HG03342 (cell line): ENCODE results near the gene USH1C.

Source experiments
- ATAC-seq: cut with Tn5 transposase; IDR thresholded peaks from one replicate; pipeline ENCODE4 v1.9.1; 2021; ENCODE audit warnings: mild to moderate bottlenecking, moderate library complexity; ENCODE audit not compliant: unreplicated experiment

The USH1C gene

DNA sequence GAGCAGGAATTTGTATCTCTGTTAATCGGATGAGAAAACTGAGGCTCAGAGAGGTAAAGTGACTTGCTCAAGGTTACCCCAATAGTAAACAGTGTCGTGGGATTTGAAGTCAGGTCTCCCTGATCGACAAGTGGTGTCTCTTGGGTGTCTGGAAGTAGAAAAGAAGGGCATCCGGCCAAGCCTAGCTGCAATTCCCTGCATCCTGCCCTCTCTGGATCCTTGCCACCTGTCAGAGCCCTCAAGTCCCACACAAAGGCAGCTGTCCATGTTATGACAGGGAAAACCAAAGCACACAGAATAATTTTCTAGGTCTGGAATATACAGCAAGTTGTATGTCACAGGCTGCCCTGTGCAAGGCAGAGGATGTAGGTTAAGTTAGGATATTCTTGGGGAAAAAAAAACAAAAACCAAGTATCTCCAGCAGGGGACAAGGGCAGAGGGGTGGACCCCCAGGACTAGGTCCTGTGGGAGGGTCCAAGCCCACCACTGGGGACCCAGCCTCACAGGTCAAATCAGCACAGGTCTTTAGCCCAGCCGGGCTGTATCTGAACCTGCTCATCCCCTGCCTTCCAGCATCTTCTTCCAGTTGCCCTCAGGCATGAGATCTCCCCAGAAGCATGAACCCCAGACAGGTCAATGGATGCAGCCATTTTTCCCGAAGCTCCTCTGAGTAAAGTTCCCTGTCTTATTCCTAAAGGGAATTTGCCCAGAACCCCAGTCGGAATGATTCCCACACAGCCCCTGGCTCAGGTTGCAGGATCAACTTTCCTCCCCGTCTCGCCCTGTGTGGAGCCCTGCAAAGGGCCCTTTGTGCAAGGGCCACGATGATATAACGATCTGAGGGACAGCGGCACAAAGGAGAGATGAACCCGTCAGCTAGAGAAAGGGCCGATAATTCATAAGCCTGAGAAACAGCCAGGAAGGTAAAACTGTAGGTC lies 15.0 kb downstream of the USH1C start:
- ATAC-seq: no peak

DNA sequence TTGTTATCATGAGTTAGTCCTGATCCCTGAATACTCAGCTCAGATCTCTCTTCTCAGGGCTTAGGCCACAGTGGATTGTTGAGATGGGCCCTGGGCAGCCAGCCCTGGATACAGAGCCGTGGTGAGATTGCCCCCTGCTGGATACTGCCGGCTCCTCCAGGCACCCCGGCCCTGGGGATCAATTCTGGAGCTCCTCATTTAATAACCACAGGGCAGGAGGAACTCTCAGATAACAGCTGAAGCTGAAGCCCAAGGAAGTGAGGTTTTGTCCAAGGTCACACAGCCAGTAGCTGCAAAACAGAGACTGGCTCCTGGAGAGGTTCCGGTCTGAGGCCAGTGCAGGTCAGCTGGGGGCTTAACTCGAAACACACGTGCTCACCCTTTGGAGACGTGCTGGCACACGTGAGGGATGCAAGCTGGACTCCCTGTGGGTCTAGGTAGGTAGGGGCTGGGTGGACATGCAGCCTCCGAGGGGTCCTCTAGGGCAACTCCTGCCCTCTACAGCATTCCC lies 16.0 kb downstream of the USH1C start:
- peak; percentile 67 for ATAC-seq

DNA sequence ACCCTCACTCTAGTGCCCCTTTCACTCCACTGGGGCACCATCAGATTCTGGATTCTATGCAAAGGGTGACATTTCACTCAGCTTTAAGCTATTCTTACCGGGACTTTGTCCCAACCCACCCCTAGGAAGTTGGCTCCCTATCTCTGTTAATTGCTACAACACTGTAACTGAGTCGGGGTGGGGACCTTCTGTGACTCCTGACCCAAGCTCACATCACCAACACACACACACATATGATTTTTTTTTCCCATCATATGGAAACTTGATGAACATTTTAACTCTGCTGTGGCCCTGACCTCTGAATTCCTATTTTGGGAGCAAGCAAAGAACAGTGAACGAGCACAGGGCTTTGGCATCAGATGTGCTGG lies 16.6 kb downstream of the USH1C start:
- ATAC-seq: no peak

DNA sequence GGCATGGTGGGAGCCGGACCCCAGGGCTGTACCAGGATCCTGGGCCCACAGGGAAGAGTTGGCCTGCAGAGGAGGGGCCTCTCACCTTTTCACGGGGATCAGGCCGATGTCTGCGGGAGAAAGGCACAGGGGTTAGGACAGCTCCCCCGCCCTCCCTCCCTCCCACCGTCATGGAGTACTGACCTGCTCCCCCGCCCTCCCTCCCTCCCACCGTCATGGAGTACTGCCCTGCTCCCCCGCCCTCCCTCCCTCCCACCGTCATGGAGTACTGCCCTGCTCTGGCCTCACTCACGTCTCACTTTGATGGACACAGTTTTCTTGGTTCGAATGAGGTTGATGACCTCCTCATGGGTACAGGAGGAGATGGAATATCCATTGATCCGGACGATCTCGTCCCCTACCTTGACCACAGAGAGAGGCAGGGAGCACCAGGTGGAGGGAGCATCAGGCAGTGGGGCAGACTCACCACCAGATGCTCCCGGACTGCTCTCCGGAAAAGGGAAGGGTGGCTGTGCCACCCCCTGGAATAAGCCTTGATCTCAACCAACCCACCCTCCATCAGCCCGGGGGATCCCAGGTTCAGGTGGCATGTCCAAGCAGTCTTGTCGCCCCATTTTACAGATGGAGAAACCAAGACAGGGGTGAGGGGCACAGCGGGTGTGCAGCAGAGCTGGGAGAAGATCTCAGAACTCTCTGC lies 17.1 kb downstream of the USH1C start:
- ATAC-seq: no peak

DNA sequence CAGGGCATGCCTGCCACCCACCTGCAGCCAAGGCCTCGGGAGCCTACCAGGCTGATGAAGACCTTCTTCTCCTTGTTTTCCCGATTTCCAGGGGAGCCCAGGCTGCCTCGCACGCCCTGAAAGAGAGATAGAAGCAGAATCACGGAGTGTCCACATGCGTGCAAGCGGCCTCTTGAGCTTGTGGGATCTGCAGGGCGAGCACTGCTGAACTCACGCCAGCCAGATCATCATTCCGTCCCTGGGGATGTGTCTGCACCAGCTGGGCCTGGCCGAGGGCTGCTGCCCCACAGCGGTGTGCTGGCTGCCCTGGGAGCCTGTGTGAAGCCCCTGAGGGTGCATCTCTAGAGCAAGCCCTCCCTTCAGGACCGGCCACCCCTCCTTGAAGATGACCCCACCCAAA lies 17.9 kb downstream of the USH1C start:
- ATAC-seq: no peak

DNA sequence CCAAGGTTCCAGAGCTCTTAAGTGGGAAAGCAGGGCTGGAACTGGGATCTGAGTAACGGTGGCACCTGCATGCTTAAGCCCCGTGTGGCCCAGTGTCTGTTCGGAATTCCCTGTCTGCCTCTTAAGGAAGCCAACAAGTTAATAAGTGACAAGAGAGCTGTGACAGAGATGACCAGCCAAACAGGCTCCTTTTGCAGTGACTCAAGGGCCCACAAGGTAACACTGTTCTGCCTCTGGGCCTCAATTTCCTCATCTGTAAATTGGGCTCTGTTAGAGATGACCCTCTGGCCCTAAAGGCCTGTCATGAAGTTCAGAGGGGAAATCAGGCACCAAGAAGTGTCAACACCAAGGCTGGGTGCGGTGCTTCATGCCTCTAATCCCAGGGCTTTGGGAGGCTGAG lies 18.6 kb downstream of the USH1C start:
- no peak for ATAC-seq

DNA sequence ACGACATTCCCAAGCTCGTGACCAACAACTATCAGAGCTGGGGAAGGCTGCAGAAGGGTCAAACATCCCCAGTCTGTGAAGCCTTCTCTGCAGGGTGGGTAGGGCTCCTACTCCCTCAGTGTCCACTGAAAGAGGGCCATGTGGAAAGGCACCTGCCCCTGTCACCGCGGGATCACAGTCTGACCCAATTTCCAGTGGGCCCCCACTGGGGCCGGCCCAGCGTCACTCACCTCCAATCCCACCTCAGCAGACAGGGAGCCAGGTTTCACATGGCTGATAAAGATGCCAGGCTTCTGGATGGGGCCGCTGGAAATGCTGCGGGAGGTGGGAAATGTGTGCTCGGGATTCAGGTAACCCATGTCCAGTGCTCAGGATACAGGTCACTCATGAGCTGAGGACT lies 20.0 kb downstream of the USH1C start:
- no peak for ATAC-seq

DNA sequence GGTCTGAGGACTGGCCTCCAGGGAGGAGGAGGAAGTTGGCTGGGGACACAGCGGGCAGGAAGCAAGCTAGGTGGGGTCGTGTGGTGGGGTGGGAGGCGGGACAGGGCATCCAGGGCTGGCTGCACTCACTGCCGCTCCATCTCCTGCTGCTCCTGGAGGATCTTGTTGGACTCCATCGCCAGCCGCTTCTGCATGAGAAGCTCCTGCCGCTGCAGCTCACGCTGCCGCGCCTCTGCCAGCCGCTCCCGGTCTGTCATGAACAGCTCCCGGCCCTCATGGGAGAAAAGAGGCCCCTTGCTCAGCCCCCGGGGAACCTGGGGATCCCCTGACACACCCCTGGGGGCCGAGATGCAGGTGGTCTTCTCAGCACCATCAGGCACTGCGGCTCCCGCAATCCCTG lies 21.6 kb downstream of the USH1C start:
- ATAC-seq: no peak

DNA sequence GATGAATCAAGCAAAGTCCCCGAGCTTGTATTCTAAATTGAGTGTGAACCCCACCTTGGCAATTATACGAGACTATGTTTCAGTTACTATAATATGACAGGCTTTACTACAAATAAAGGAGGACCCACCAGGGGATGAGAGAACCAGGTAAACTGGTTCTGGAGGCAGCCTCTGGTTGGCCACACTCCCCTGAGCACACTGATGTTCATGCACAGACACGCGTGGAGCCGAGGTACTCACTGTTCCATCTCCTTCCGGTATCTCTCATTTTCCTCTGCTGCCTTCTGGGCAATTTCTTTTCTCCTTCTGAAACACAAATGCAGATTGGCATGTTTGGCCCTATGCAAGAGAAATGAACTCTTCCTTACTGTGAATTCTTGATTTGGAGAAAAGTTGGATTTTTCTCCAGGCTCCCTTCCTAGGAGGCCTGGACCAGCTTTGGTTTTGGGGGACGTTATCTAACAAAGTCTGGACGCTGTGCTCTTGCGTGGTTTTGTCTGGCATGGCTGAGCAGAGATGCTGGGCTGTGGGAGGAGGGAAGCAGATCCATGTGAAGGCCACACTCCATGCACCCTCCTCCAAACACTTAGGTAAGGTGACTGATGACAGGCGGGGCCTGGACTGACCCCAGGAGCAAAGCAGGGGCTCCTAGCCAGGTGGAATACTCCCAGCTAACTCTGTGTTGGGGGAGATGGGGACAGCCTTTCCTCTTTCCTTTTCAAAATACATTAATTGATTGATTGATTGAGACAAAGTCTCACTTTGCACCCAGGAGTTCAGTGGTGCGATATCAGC lies 22.9 kb downstream of the USH1C start:
- no peak for ATAC-seq

DNA sequence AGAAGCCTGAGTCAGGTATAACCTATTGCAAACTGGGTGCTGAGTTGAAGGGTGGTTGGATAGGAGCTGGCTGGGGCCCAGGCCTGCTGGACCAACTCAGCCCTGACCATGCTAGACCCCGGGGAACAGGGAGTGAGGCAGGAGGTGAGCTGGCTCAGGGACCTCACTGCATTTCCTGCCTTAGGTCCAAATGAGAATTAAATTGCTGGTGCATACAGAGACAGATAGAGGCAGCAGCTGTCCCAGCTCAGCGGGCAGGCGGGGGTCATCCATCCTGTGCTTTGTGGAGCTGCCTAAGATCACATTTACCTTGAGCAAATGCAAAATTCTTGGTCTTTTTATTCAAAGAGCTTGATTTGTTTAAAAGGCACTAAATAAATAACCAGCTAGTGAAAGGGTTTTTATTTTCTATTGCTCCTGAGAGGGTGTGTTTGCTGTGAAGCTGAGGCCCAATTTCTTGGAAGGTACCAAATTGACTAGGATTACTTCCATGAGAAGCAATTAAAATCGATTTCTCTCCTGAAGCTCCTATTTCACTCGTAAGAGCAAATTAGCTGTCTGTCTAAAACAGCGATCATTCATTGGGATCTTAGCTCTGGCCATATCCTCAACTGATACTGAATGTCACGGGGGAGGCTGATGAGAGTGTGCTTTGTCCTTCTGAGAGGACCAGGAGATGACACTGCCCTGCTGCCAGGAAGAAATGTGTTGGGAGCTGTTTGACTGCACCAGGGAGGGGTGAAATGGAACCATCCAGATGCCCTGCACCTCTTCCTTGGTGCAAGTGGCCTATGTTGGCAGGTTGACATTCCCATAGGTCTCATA lies 24.9 kb downstream of the USH1C start:
- ATAC-seq: no peak

DNA sequence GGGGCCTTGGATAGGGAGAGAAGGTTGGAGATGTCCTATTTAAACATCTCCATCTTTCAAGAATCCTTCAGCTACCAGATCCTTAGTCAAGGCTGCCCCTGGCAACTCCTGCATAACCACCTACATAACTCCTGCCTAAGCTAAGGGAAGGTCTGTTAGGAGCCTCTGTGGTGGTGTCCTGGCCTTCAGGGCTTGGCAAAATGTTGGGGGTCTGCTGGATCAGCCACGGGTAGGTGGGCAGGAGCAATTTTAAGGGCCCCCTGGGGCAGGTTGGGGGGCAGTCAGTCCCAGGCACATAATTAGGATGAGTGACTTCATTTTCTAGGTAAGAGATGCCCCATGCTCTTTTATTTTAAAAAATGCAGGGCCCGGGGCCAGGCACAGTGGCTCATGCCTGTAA lies 25.9 kb downstream of the USH1C start:
- no peak for ATAC-seq

DNA sequence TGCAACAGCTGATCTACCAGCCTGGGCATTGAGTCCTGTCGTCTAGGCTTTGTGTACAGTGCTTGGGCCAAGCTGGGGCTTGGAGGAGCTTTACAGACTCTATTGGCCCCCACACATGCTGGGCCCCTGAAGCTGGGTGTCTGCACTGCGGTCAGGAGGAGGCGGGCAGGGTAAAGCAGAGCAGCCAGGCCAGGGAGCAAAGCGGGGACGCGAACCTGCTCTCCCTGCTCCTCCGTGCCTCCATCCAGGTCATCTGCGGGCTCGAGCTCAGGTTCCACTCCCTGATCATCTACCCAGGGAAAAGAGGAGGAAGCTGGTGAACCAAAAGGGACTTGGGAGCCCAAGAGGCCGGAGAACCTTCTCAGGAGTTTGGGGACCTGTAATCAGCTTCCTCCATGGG lies 27.0 kb downstream of the USH1C start:
- ATAC-seq: no peak

DNA sequence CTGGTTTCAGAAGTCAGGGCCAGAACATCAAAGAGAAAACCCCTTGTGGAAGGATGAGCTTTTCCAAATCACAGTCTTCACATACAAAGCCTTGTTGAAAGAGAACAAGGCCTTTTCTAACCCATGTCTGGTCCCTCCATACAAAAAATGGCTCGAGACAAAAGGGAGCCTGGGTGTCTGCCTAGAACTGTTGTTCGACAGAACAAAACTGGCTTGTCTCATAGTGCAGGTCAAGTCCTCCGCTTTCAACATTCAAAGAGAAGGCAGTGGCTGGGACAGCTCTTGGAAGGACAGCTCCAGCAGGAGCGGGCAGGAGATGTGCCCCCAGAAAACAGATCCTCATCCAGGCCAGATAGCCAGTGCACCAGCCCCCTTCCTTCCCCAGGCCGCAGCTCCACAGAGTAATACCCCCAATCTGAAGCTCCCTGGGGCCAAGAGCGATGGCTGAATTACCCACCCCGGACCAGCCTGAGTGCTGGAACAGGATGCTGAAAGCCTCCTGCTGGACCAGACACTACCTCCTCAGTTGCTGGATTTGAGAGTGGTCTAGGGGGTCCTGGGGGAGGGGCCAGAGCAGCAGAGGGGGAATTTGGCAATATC lies 27.6 kb downstream of the USH1C start:
- no peak for ATAC-seq

DNA sequence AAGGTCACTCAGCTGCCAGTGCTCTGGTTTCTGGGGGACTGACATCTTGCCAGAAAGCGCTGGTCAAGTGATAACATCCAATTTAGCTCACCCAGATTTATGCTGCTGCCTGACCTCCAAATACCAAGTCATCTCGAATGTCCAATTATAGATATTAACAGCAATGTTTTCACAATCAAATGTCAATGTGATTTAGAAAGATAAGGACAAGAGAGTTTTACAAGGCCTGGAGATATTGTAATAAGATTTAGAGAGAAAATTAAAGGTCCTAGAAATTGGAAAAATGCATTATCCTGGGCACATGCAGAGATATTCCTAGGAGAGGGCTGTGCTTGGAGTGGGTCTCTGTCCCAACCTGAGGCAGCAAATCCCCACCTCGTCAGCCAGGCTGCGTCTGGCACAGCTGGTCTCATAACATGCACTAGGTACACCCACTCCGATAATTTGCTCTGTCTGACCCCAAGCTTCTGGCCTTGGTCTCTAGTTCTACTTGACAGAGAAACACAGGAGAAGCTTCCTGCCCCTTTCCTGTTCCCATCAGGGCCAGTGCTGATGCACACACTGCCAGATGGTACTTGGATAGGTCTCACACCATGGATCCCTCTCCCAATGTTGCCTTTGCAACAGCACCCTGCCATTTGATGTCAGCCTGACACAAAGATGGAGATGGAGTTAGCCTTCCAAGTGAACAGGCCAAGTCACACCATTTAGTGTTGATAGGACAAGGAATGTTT lies 28.6 kb downstream of the USH1C start:
- ATAC-seq: no peak

DNA sequence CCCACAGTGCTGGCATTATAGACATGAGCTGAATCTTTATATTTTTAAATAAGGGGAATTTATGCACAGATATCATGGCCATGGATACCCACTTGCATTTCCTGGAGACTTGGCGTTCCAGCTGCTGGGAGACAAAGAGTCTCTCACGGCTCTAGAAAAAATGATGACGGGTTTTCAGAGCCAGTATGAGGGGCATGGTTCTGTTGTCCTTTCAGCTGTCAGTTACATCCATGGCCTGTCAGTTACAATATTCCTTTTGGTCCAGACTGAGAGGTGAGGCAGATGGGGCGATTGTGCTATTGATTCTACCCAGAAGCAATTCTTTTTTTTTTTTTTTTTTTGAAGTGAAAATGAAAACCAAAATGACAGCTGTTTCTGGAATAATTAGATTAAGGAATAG lies 29.7 kb downstream of the USH1C start:
- no peak for ATAC-seq

DNA sequence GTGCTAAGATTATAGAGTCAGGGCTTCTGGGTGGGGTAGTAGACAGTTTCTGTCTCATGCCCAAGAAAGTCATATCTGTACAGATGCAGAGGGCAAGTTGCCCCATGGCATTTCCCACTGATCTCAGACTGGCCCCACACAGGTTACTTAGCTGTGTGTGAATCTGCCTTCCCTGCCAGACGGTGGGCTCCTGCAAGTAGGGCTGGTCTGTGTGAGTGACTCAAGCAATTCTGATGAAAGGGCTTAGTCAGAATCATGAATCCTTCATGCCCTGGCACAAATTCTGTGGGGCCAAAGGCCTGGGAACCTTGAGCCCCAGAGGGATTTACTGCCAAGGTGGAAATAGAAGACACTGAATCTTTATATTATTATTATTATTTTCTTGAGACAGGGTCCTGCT lies 30.4 kb downstream of the USH1C start:
- ATAC-seq: no peak

DNA sequence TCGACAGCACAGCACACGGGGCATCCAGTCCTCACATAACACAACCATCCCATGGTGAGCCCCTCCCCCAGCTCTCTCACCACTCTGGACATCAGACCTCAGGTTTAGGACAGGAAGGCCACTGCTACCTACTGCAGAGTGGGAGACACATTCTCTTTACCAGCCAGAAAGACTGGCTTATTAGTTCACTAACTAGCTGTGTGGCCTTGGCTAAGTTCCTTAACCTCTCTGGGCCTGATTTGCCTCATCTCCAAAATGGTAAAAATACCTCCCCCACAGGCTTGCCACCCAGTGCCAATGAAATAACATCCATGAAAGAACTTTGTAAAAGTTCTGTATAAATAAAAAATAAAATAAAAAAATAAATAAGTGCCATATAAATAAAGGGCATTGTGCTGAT lies 32.1 kb downstream of the USH1C start:
- ATAC-seq: no peak

DNA sequence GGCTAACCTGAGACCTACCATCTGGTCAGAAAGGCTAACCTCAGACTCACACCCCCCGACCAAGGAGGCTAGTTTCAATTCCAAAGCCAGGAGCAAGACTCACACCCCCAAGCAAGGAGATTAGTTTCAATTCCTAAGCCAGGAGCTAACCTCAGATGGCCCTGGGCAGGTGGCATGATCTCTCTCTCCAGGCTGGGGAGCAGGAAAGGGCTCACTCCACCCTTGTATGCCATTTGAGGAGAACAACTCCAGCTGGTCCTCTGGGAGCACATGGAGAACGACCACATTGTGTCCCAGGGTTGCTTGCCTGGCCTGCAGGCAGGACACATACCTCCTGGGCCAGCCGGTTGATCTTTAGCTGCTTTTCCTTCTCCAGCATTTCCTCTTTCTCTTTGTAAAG lies 32.6 kb downstream of the USH1C start:
- ATAC-seq: no peak

DNA sequence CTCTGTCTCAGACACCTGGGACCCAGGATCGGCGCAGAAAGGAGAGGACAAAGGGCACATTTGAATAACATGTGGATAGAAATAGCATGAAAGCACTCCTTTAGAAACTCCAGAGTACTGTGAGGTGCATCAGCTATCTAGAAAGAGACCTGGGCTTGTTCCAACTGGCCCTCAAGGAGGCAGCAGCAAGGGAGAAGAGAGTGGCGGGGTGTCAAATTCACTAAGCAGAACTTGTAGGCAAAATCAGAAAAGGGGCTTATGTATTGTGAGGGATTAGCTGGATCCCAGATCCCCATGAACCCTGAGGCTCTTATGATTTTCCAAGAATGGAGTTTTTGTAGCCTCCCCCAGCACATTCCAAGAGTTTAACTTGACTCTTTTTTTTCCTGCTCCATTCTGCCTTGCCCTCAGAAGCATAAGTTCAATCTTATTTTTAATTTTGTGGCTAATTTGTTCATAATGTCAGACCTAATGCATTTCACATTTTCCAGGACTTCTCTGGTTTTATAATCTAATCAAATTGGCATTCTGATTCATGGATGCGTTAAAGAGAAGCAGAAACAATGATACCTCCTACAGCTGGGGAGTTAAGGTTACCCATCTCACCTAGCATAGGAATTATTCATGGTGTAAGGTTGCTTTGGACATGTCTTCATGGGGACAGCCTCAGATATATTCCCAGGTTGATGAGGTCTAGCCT lies 33.6 kb downstream of the USH1C start:
- ATAC-seq: no peak
